Medulla oblongata (tissue), 1 donor: Measurements from ENCODE around the gene PTPRK.

ENCODE experiments used
- DNase-seq: peaks from one replicate; pipeline ENCODE4 v3.0.0-alpha.2; 2015; ENCODE audit errors: extremely low spot score

PTPRK gene

GRCh38 chr6:128515550-128516513, 4.6 kb downstream of the PTPRK start:
- DNase-seq: no peak

GRCh38 chr6:128513878-128514277, 6.5 kb downstream of the PTPRK start:
- no peak for DNase-seq

DNA sequence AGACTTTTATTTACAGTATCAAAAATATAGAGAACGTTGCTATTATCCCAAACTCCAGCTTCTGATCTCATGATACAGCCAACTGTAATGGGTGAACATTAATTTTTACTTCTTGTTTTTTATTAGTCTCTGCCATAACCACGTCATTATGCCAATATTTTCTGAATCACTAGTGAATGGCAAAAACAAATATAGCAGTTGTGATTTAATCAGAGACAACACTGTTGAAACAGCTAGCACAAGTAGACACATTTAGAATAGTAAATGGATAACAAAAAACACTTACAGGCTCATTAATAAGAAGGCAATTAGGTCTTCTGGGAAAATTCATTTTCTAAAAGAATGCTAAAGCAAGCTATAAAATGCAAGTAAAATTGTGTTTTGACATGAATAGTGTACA, 8.1 kb downstream of the PTPRK start:
- DNase-seq: no peak

DNA sequence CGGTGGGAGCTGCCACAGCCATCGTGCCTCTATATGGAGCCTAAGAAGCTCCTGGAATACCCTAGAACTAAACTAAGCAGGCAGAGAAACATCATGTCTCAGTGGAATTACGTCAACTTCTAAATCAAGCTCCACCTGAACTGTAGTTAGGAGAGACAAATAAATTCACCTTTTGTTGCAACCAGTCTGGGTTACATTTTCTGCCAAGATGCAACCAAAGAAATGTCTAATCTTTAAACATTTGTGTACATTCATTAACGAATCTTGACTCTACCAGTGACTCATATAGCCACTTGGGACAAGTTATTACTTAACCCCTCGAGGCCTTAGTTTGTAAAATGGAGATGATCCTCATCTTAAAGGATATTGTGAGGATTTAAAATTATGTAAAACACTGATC, 8.9 kb downstream of the PTPRK start:
- DNase-seq: no peak

DNA sequence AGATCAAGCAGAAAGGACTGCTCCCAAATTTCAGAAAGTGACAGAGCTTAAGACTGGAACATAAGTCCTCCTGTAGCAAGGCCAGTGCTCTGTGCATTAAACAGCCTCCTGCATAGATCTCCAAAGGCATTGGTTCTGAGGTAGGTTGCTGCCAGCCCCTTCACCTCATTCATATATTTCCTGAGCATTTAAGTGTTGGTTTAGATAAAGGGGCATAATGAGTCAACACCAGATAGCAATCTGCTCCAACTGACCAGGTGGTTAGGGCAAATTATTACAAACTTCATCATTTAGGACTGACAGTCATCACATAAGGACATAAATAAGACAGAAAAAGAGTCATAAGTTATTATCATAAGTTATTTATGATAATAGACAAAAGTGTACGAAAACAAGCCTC, 10.7 kb downstream of the PTPRK start:
- DNase-seq: no peak

- DNase-seq: peak; percentile 74
These were observed 11.7 kb downstream of the PTPRK start for GRCh38 chr6:128508588-128509296.

DNA sequence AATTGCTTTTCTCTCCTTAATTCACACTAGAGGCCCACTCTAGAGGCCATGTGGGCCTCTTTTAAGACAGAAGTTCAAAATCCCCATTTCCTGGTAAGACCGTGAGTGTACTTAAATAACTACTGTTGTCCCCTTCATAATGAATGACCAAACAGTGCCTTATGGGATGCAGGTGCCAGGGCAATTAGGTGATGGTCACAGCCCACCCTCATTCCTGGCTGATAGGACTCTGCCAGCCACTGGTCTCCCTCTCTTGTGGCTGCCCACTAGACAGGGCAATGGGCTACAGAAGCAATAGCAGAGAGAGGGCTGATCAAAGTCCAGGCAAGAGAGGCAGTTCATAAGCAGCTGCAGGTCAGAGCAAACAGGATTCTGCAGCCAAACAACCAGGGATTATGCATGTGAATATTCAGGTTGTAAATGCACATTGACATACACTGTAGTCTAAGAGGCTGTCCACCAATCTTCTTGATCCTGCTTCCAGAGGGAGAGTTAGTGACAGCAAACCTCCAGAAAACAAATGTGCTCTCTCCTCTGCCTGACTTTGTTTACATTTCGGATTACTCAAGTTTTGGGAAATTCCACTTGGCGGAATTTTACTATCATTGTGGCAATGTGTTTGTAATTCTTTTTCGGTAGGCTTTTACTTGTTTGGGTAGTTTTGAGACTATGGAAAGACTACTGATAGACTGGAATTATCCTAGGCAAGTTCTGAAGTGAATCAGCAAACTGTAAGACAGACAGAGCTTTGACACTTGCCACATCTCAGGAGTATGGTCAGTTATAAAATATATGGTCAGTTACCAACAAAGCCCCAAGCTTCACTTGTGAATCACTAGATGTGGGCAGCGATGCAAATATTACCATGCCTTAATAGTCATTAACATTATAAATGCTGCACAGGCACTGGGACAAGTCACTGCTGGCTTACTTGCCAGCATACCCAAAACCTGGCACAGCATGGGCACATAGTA, 12.8 kb downstream of the PTPRK start:
- DNase-seq: no peak

GRCh38 chr6:128505603-128506002, 14.8 kb downstream of the PTPRK start:
- no peak for DNase-seq

- no peak for DNase-seq
These were observed 16.3 kb downstream of the PTPRK start for GRCh38 chr6:128504003-128504654.

- DNase-seq: no peak
These were observed 19.4 kb downstream of the PTPRK start for GRCh38 chr6:128500749-128501600.

DNA sequence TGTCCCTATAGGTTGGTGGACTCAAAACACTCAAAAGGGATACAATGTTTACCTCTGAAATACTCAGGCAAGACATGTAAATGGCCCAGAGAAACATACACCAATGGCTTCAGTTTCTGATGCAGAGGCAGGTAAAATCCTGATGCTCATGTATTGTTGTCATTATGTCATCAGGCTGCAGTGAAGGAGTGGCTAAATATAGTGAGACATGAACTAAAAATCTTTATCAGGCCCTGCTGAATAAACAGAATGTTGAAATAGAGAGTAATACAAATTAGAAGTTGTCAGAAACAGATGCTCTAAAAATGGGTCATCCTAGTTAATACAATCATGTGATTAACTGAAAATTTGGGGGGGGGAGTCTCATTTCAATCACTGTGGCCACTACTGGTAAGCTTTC, 20.4 kb downstream of the PTPRK start:
- no peak for DNase-seq

GRCh38 chr6:128499079-128499731, 21.2 kb downstream of the PTPRK start:
- no peak for DNase-seq

GRCh38 chr6:128498234-128498633, 22.2 kb downstream of the PTPRK start:
- no peak for DNase-seq

DNA sequence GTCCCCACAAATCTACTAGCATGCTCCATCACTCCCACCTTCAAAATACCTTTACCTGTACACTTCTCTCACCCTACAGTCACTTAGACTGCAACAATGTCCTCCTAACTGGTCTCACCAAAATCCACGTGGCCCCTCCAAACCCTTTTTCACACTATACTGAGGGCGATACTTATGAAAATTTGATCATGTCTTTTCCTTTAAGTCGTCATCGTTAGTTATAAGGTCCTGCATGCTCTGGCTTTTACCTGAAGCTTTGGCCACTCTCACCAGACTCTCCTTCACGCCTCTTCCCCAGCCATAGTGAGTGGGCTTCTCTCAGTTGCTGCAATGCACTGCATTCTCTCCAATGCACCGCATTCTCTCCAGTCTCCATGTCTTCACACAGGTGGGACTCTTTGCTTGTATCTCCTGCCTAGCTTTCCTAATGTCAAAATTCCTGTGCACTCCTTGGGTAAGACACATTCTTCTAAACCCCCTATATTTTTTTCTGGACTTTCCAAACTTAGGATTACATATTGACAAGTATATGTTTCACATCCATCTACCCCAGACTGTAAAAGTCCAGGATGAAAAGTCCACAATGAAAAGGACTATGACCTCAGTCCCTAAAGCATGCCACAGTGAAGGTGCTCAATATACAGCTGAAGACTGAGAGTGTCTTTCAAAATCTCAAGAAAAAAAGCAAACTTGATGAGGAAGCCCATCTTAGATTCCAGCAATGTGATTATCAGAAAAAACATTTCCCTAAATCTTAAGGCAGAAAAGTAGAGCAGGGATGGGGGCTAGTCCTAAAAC, 24.7 kb downstream of the PTPRK start:
- DNase-seq: no peak

- no peak for DNase-seq
These were observed 26.0 kb downstream of the PTPRK start for GRCh38 chr6:128494440-128494839.

DNA sequence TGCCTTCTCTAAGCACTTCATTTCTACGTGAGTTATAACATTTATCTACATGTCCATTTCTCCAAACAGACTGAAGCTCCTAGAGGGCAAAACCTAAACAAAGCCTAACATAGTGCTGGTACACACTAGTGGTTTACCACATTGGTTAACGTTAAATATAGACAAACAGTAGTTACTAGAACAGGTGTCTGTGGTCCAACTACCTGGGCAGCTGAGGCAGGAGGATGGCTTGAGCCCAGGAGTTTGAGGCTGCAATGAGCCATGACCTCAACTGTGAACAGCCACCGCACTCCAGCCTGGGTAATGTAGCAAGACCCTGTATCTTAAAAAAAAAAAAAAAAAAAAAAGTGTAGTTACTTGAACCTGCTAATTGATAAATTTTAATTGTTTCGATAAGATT, 26.5 kb downstream of the PTPRK start:
- DNase-seq: no peak

- no peak for DNase-seq
These were observed 28.0 kb downstream of the PTPRK start for GRCh38 chr6:128492386-128492785.

DNA sequence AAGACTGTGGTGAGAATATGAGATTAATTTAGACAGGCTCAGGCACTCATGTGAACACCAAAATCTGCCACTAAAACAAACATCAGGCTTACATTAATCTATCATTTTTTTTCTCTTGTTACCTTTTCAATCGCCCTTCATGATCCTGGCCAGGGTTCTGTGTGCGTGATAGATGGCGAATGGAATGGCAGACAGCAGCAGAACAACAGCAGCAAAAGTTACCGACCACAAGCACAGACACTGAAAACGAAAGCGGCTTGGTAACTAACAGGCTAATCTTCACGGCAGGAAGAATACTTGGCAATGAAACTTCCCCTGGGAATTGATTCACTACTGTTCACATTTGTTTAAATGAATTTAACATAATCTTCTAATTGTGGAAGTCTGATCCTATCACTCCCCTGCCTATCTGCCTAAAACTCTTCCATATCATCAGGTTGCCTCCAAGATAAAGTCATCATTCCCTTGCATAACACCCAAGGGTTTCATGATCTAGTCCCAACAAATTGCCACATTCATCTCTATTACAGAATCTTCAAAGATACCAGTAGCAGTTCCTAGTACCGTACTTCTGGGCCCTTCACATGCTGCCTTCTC, 28.7 kb downstream of the PTPRK start:
- peak; percentile 60 for DNase-seq
